Activated B cell treated with CpG ODN at 0.5 μM for 24 hours (primary cell): ENCODE results near the gene DDX46. TPM values are rescaled to one million over a fixed set of nuclear protein-coding genes. Genes with fewer than 3 reads are reported as not detected.
"Not testable (repeated sequence)": the region's sequence is repeated elsewhere in the genome, so short reads cannot be mapped to it uniquely, and the experiment has no call there.

ENCODE experiments used
- ATAC-seq: fragments of 200-7000 bp; cut with Tn5 transposase; one replicate; pipeline ENCODE4 v1.10.0; 2021; ENCODE audit warnings: low read depth, mild to moderate bottlenecking, moderate library complexity
- CTCF ChIA-PET: fragments of 350-600 bp; sonication (Branson Sonifier 250); formaldehyde crosslinking; loops from one replicate; lab custom pipeline; 2021; ENCODE audit warnings: antibody characterized with exemption; lab: Charles Lee
- POLR2A ChIA-PET: fragments of 350-600 bp; sonication (Branson Sonifier 250); formaldehyde crosslinking; loops from one replicate; lab custom pipeline; 2021; ENCODE audit warnings: antibody characterized with exemption; lab: Charles Lee
- DNase-seq: peaks from one replicate; pipeline ENCODE4 v3.0.0; 2022
- H3K27ac Mint-ChIP-seq: one replicate; pipeline ENCODE4 v1.8.0; 2020; ENCODE audit warnings: mixed read lengths
- H3K27me3 Mint-ChIP-seq: one replicate; pipeline ENCODE4 v1.8.0; 2021; ENCODE audit warnings: mixed read lengths
- H3K36me3 Mint-ChIP-seq: one replicate; pipeline ENCODE4 v1.8.0; 2021; ENCODE audit warnings: low read depth, mixed read lengths
- H3K4me1 Mint-ChIP-seq: one replicate; pipeline ENCODE4 v1.8.0; 2021; ENCODE audit warnings: mixed read lengths
- H3K4me3 Mint-ChIP-seq: one replicate; pipeline ENCODE4 v1.8.0; 2020; ENCODE audit warnings: mild to moderate bottlenecking, mixed read lengths
- H3K9me3 Mint-ChIP-seq: one replicate; pipeline ENCODE4 v1.8.0; 2020; ENCODE audit warnings: mixed read lengths
- intact Hi-C: fragments of 100-400 bp; cut with micrococcal nuclease; formaldehyde crosslinking; loops from one replicate; pipeline ENCODE4 v1.15.1; 2024
- total RNA-seq: library from RNA; stranded (reverse); gene quantifications from 2 replicates; pipeline ENCODE4 v1.2.3, GENCODE V29; 2022
- TF ChIP-seq, protein P1 (sequence below): fragments of 200-600 bp; IDR thresholded peaks from one replicate; pipeline ENCODE4 v1.8.0; 2022; ENCODE audit warnings: antibody characterized with exemption, mild to moderate bottlenecking

Gene DDX46
- total RNA-seq, 1 donor from 2014 or later = 74.1 TPM

DNA sequence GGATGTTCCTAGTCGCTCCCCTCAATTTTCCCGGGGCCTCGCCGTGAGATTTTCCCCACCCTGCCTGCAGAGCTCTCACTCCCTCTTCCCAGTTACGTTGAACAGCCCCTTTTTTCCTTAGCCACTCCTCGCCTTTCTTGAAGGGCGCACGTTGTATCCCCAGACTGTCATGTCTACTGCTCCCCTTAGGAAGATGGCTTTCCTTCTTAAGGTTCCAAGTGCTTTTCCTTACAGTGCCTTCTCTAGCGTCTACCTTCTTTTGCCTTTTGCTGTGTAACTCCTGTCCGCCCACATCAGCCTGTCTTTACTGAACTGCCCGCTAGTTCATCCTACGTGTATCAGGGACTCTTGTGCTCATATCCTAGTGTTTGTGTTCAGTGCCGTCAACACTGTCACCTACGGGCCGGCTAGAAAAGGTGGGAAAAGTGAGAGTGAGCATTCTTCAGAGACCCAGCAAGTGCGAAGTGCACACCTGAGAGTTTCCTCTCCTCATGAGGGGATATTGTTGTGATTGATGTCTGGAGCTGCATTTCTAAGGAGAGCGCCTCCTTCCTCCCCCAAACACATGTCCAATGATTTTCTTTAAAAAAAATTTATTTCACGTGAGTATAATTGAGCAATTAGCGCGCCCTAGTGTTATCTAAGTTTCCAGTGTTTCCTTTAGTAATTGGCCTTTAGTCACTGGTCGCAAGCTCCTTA lies 19.5 kb upstream of the DDX46 start:
- TF ChIP-seq, protein P1, sequence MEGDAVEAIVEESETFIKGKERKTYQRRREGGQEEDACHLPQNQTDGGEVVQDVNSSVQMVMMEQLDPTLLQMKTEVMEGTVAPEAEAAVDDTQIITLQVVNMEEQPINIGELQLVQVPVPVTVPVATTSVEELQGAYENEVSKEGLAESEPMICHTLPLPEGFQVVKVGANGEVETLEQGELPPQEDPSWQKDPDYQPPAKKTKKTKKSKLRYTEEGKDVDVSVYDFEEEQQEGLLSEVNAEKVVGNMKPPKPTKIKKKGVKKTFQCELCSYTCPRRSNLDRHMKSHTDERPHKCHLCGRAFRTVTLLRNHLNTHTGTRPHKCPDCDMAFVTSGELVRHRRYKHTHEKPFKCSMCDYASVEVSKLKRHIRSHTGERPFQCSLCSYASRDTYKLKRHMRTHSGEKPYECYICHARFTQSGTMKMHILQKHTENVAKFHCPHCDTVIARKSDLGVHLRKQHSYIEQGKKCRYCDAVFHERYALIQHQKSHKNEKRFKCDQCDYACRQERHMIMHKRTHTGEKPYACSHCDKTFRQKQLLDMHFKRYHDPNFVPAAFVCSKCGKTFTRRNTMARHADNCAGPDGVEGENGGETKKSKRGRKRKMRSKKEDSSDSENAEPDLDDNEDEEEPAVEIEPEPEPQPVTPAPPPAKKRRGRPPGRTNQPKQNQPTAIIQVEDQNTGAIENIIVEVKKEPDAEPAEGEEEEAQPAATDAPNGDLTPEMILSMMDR = no peak
- peaks cover 16% of the 10 kb centered on the region for H3K36me3 Mint-ChIP-seq
- H3K27me3 Mint-ChIP-seq = no peaks in the 10 kb centered on the region
- H3K9me3 Mint-ChIP-seq = no peaks in the 10 kb centered on the region
- peaks cover 33% of the 10 kb centered on the region for H3K4me1 Mint-ChIP-seq
- DNase-seq (peak; percentile 20), ATAC-seq (peak; percentile 7)
- peak overlapping the region; percentile 93 for H3K27ac Mint-ChIP-seq
- CTCF ChIA-PET = interaction anchor here (0.6 to 2.5 kb wide), 12 partner anchors 19 to 451 kb away, joined by 3 to 17 read pairs (median 4); partner anchors contain the start of genes C5orf24, DDX46 and PCBD2
- intact Hi-C loops = loop anchor here (1.0 to 10.0 kb wide), 13 partner anchors 19 to 734 kb away; partner anchors contain the start of genes C5orf24, DDX46, JADE2 and PCBD2
- H3K4me3 Mint-ChIP-seq = peak overlapping the region; percentile 86
- POLR2A ChIA-PET = interaction anchor here (0.6 to 5.4 kb wide), 11 partner anchors 10 to 1819 kb away, joined by 3 to 55 read pairs (median 6); partner anchors contain the start of genes AFF4, C5orf24, CDKN2AIPNL and DDX46

DNA sequence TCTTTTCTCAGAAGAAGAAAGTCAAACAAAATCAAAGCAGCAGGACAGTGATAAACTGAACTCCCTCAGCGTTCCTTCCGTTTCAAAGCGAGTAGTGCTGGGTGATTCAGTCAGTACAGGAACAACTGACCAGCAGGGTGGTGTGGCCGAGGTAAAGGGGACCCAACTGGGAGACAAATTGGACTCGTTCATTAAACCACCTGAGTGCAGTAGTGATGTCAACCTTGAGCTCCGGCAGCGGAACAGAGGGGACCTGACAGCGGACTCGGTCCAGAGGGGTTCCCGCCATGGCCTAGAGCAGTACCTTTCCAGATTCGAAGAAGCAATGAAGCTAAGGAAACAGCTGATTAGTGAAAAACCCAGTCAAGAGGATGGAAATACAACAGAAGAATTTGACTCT lies 17.5 kb upstream of the DDX46 start:
- Mint-ChIP-seq H3K4me1 (peaks cover 31% of the 10 kb centered on the region), H3K9me3 (no peaks in the 10 kb centered on the region), H3K36me3 (peaks cover 20% of the 10 kb centered on the region), H3K4me3 (no peak overlapping the region), H3K27me3 (no peaks in the 10 kb centered on the region), H3K27ac (no peak overlapping the region)
- CTCF ChIA-PET = interaction anchor here (2.3 kb wide), 1 partner anchor 17 kb away, joined by 7 read pairs; the partner anchor contains the start of gene DDX46
- TF ChIP-seq, protein P1 = no peak
- no peak for DNase-seq
- intact Hi-C loops = no loop called here
- ATAC-seq = no peak
- POLR2A ChIA-PET = interaction anchor here (0.9 kb wide), 1 partner anchor 17 kb away, joined by 3 read pairs; the partner anchor contains the start of gene DDX46

DNA sequence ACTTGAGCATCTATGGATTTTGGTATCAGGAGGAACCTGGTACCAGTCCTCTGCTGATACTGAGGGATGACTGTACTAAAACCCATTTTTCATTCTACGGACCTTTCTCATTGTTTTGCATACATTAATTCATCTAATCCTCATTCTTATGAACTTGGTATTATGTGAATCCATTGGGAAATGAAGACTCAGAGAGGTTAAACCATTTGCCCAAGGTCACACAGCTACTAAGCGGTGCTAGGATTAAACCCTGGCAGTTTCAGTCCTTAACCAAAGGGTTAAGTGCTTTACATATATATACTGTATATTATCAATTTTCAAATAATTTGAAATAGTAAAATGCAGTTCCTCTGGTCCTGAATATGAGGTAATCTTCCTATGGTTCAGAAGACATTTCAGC lies 16.4 kb upstream of the DDX46 start:
- Mint-ChIP-seq H3K27ac (no peak overlapping the region), H3K4me1 (peaks cover 24% of the 10 kb centered on the region), H3K9me3 (no peaks in the 10 kb centered on the region), H3K36me3 (peaks cover 20% of the 10 kb centered on the region), H3K27me3 (no peaks in the 10 kb centered on the region), H3K4me3 (no peak overlapping the region)
- DNase-seq (no peak), ATAC-seq (no peak)
- TF ChIP-seq, protein P1 = no peak
- intact Hi-C loops = no loop called here
- POLR2A ChIA-PET = no interaction called here
- CTCF ChIA-PET = interaction anchor here (0.8 kb wide), 1 partner anchor 17 kb away, joined by 3 read pairs; the partner anchor contains the start of gene DDX46

DNA sequence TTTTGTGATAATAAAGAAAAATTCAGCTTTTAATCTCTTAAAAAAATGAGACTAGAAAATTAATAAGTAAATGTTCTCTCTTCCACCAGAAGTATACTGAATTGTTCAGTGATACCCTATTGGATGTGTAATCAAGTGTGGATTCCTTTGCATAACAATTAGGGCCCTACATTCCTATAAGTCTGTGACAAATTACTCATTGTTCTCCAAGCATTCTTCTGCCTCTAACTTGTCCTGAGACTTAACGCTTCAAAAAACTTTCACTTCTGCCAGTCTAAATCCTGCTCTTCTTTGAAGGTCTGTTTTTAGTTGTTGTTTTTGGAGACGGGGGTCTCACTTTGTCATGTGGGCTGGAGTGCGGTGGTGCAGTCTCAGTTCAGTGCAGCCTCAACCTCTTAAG lies 9.2 kb upstream of the DDX46 start:
- Mint-ChIP-seq H3K36me3 (peaks cover 15% of the 10 kb centered on the region), H3K27ac (peak overlapping the region; percentile 59), H3K27me3 (no peaks in the 10 kb centered on the region), H3K4me1 (peaks cover 8% of the 10 kb centered on the region), H3K9me3 (no peaks in the 10 kb centered on the region), H3K4me3 (no peak overlapping the region)
- DNase-seq = no peak
- ATAC-seq = no peak
- CTCF ChIA-PET = no interaction called here
- TF ChIP-seq, protein P1 = no peak
- intact Hi-C loops = no loop called here
- POLR2A ChIA-PET = no interaction called here

DNA sequence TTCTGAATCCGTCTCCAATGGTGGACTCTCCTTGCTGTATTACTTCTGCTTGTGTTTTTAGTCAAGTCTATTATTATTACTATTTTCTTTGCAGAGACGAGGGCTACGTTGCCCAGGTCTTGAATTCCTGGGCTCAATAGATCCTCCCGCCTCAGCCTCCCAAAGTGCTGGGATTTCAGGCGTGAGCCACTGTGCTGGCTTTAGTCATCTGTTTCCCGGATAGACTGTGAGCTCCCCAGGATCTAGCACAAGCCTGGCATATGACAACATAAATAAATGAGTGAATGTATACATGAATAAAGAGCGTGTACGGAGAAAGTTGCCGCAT lies 439 bp upstream of the DDX46 start:
- Mint-ChIP-seq H3K4me3 (peak overlapping the region; percentile 100), H3K27ac (peak overlapping the region; percentile 94), H3K4me1 (peaks cover 36% of the 10 kb centered on the region), H3K9me3 (no peaks in the 10 kb centered on the region), H3K27me3 (no peaks in the 10 kb centered on the region), H3K36me3 (peaks cover 3% of the 10 kb centered on the region)
- DNase-seq (no peak), ATAC-seq (no peak)
- intact Hi-C loops = loop anchor here (1.0 to 10.0 kb wide), 9 partner anchors 20 to 532 kb away; partner anchors contain the start of genes C5orf24, CAMLG, PCBD2 and PPP2CA
- POLR2A ChIA-PET = interaction anchor here (0.5 to 4.4 kb wide), 9 partner anchors 17 to 147 kb away, joined by 3 to 35 read pairs (median 3); partner anchors contain the start of genes C5orf24, CAMLG and PCBD2
- TF ChIP-seq, protein P1 = no peak
- CTCF ChIA-PET = interaction anchor here (0.7 to 1.7 kb wide), 6 partner anchors 12 to 147 kb away, joined by 3 to 7 read pairs (median 4); partner anchors contain the start of genes CAMLG and PCBD2

DNA sequence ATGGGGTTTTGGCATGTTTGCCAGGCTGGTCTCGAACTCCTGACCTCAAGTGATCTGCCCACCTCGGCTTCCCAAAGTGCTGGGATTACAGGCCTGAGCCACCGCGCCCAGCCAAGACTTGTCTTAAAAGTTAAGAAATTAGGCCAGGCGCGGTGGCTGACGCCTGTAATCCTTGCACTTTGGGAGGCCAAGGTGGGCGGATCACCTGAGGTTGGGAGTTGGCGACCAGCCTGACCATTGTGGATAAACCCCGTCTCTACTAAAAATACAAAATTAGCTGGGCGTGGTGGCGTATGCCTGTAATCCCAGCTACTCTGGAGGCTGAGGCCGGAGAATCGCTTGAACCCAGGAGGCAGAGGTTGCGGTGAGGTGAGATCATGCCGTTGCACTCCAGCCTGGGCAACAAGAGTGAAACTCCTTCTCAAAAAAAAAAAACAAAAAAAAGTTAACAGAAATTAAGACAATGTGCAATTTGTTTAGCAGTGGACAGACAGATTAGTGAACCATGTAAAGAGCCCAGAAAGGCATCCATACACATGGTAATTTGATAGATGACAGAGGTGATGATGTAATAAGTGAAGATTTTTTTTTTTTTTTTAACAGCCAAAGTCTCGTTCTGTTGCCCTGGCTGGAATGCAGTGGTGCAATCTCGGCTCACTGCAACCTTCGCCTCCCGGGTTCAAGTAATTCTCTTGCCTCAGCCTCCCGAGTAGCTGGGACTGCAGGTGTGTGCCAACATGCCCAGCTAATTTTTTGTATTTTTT lies 9.1 kb downstream of the DDX46 start:
- ATAC-seq, H3K27ac Mint-ChIP-seq, H3K27me3 Mint-ChIP-seq, H3K4me1 Mint-ChIP-seq, intact Hi-C loops, CTCF ChIA-PET, H3K4me3 Mint-ChIP-seq, H3K9me3 Mint-ChIP-seq, DNase-seq: not testable (repeated sequence)
- POLR2A ChIA-PET = interaction anchor here (0.6 kb wide), 1 partner anchor 547 kb away, joined by 4 read pairs; no protein-coding TSS in a partner anchor
- peaks cover 69% of the 10 kb centered on the region for H3K36me3 Mint-ChIP-seq
